Vagina (tissue), 2 donors: ENCODE measurements around the gene IDS.

Experiments
- POLR2A ChIP-seq, 2 donors: fragments of 450-650 bp; IDR thresholded peaks; one replicate each; pipeline ENCODE4 v1.6.1; 2017; ENCODE audit warnings: antibody characterized with exemption in 2 of 2, mild to moderate bottlenecking in 2 of 2, moderate library complexity in 2 of 2
- TF ChIP-seq, protein P1 (sequence below), 3 experiments: fragments of 450-650 bp in 2 of 3; fragments of 200-600 bp in 1 of 3; sonication (generic) in 1 of 3; IDR thresholded peaks; one replicate each; pipeline ENCODE4 v1.5.1; 2017 to 2019; ENCODE audit warnings: antibody characterized with exemption in 3 of 3, mild to moderate bottlenecking in 2 of 3, moderate library complexity in 2 of 3

DNA sequence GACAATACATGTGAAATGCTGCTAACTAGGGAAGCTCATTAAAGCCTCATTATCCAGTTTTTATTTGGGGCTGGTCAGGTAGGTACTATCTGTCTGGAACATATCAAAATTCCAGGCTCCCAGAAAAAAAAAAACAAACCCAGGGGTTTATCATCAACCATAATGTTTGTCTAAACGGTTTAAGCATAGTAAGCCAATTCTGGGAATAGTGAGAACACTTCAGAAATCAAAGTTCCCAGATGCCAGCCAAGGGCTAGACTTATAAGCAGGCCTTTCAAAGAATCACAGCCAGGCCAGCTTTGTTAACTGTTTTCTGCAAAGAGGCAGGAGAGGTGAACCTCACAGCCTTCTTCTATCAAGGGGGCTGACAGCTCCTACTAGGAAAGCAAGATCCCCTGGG lies 8.1 kb downstream of the IDS start:
- TF ChIP-seq POLR2A (IDR thresholded peaks at IDR 0.05) = no peak
- TF ChIP-seq, protein P1, sequence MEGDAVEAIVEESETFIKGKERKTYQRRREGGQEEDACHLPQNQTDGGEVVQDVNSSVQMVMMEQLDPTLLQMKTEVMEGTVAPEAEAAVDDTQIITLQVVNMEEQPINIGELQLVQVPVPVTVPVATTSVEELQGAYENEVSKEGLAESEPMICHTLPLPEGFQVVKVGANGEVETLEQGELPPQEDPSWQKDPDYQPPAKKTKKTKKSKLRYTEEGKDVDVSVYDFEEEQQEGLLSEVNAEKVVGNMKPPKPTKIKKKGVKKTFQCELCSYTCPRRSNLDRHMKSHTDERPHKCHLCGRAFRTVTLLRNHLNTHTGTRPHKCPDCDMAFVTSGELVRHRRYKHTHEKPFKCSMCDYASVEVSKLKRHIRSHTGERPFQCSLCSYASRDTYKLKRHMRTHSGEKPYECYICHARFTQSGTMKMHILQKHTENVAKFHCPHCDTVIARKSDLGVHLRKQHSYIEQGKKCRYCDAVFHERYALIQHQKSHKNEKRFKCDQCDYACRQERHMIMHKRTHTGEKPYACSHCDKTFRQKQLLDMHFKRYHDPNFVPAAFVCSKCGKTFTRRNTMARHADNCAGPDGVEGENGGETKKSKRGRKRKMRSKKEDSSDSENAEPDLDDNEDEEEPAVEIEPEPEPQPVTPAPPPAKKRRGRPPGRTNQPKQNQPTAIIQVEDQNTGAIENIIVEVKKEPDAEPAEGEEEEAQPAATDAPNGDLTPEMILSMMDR (IDR thresholded peaks at IDR 0.05) = no peak
